ENCODE measurements around the gene GTF3C4. TPM values are rescaled to one million over a fixed set of nuclear protein-coding genes. Genes with fewer than 3 reads are reported as not detected.

GTF3C4 gene
- total and polyA plus RNA-seq, 2 of the 13 experiments (the other 11 are each of a cell fraction or from before 2014, with no cell fraction given), result 2.6 to 12.9 TPM

DNA sequence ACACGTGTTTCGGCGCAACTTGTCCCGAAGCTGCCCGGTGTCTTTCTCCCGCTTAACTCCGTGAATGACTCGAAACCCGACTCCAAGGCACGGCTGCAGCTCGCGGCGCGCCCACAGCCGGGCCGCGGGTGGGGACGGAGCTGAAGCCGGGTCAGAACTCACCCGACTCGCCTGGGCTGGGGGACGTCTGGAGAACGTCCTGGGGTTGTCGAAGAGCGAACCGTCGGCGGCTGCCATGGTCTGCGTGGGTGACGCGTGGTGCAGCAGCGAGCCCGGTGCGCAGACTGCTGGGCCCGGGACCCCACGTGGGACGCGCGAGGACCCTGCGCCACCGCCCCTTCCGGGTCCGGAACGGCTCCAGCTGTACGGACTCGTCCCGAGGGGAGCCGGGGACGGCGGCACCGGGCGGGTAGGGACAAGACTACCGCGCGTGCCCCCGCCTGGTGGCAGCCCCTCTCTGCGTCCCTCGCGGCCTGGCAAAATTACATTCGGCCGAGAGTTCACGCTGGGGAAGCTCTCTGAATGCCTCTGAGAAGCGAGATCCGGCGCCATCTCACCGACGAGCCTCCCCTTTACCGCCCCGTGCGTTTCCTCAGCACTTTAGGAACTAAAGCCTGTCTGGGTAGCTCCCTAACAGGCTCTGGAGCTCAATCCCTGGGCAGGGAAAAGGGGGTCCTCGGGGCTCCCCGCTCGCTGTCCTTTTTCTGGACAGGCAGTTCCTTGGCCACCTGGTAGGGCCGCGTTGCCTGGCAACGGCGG lies 387 bp upstream of the GTF3C4 start, which contains the start of gene DDX31 (continued):
- TF ChIP-seq, protein P1, sequence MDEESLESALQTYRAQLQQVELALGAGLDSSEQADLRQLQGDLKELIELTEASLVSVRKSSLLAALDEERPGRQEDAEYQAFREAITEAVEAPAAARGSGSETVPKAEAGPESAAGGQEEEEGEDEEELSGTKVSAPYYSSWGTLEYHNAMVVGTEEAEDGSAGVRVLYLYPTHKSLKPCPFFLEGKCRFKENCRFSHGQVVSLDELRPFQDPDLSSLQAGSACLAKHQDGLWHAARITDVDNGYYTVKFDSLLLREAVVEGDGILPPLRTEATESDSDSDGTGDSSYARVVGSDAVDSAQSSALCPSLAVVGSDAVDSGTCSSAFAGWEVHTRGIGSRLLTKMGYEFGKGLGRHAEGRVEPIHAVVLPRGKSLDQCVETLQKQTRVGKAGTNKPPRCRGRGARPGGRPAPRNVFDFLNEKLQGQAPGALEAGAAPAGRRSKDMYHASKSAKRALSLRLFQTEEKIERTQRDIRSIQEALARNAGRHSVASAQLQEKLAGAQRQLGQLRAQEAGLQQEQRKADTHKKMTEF (CRISPR knock-in tag; IDR thresholded peaks at IDR 0.05), result peak; percentile 96
- TF ChIP-seq TERF1 (CRISPR knock-in tag; IDR thresholded peaks at IDR 0.05), result no peak
- 0 out of 2 replicates have a peak, but pooled peaks have one; percentile 16 for TF ChIP-seq GATA4 (IDR thresholded peaks at IDR 0.05; ENCODE audit: borderline replicate concordance, low read depth)
- TF ChIP-seq CCAR2 (optimal IDR thresholded peaks at IDR 0.05; ENCODE audit: low read depth, low read length), result no peak
- peak; percentile 69 to 92; a peak in 3 of 4 replicates for TF ChIP-seq KLF16 (CRISPR knock-in tag; IDR thresholded peaks at IDR 0.05)
- TF ChIP-seq RBAK (CRISPR knock-in tag; IDR thresholded peaks at IDR 0.05), result no peak
- TF ChIP-seq EZH2 (conservative IDR thresholded peaks at IDR 0.05; ENCODE audit: low read depth, low read length), result no peak
- peak; percentile 83 for TF ChIP-seq CBFB (CRISPR knock-in tag; IDR thresholded peaks at IDR 0.05)
- TF ChIP-seq SYNCRIP (IDR thresholded peaks at IDR 0.05; ENCODE audit: insufficient read depth, low read depth, low read length), result no peak
- 0 out of 2 replicates have a peak, but pooled peaks have one; percentile 51 for TF ChIP-seq NFKBIZ (CRISPR knock-in tag; IDR thresholded peaks at IDR 0.05)
- TF ChIP-seq MIXL1 (CRISPR knock-in tag; IDR thresholded peaks at IDR 0.05), result peak; percentile 36; the same call in 1 of the 2 replicates
- TF ChIP-seq GTF2F1 (IDR thresholded peaks at IDR 0.05; ENCODE audit: low read length), result no peak
- TF ChIP-seq ZNF496 (CRISPR knock-in tag; IDR thresholded peaks at IDR 0.05; ENCODE audit: insufficient replicate concordance), result no peak
- TF ChIP-seq NFYC (CRISPR knock-in tag; IDR thresholded peaks at IDR 0.05), result peak; percentile 34
- TF ChIP-seq ZFP36 (IDR thresholded peaks at IDR 0.05; ENCODE audit: borderline replicate concordance, low read depth, low read length, partially characterized antibody), result no peak
- TF ChIP-seq CEBPG (CRISPR knock-in tag; IDR thresholded peaks at IDR 0.05), result no peak
- TF ChIP-seq CREM (IDR thresholded peaks at IDR 0.05), result peak; percentile 23
- no peak for TF ChIP-seq CREM (CRISPR knock-in tag; IDR thresholded peaks at IDR 0.05)
- no peak for TF ChIP-seq ZBTB46 (CRISPR knock-in tag; IDR thresholded peaks at IDR 0.05; ENCODE audit: borderline replicate concordance)
- TF ChIP-seq SNAPC5 (CRISPR knock-in tag; IDR thresholded peaks at IDR 0.05; ENCODE audit: borderline replicate concordance), result no peak
- peak; percentile 98 for TF ChIP-seq KDM5B (CRISPR knock-in tag; IDR thresholded peaks at IDR 0.05; ENCODE audit: borderline replicate concordance)
- no peak for TF ChIP-seq BHLHE40 (IDR thresholded peaks at IDR 0.05; ENCODE audit: low read length)
- no peak for TF ChIP-seq PRDM10 (CRISPR knock-in tag; IDR thresholded peaks at IDR 0.05; ENCODE audit: low read depth)
